Embryonic facial prominence (tissue), 1 donor: ENCODE results near the gene ENTPD7.
"Not testable (repeated sequence)": the region's sequence is repeated elsewhere in the genome, so short reads cannot be mapped to it uniquely, and the experiment has no call there.

Experiments used
- DNase-seq: peaks from one replicate; pipeline ENCODE4 v3.0.0-alpha.2; 2016; ENCODE audit errors: extremely low spot score

Gene ENTPD7

GRCh38 chr10:99689461-99689860, 30.2 kb downstream of the ENTPD7 start:
- DNase-seq: no peak

DNA sequence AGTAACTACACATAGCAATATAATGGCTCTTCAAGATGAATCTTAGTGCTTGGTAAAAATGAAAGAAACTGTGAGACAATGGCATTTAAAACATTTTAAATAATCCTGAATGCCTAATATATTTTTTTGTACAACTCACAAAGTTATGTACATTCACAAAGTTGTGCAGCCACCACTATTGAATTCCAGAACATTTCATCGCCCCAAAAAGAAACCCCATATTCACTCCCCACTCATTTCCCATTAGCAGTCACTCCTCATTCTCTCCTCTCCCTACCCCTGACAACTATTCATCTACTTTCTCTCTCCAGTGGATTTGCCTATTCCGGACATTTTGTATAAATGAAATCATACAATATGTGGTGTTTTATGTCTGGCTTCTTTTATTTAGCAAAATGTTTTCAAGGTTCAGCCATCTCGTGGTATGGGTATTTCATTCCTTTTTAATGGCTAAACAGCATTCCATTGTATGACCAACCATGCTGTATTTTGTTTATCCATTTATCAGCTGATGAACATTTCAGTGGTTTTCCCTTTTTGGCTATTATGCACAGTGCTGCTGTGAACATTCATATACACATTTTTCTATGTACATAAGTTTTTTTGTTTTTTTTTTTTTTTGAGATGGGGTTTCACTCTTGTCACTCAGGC, 34.7 kb downstream of the ENTPD7 start:
- no peak for DNase-seq

DNA sequence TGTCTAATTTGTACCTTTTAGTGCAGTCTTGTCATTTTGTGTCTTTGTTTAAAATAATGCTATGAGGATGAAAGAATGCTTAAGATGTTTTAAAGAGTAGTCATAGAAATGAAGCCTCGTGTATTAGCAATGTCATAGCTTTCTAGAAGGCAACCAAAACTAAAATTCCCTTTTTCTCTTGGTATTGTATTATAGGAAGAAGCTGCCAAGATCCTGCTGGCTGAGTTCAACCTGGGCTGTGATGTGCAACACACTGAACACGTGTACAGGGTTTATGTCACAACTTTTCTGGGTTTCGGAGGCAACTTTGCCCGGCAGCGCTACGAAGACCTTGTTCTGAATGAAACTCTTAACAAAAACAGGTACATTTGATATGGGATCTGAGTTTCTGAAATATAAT, 36.5 kb downstream of the ENTPD7 start:
- no peak for DNase-seq

DNA sequence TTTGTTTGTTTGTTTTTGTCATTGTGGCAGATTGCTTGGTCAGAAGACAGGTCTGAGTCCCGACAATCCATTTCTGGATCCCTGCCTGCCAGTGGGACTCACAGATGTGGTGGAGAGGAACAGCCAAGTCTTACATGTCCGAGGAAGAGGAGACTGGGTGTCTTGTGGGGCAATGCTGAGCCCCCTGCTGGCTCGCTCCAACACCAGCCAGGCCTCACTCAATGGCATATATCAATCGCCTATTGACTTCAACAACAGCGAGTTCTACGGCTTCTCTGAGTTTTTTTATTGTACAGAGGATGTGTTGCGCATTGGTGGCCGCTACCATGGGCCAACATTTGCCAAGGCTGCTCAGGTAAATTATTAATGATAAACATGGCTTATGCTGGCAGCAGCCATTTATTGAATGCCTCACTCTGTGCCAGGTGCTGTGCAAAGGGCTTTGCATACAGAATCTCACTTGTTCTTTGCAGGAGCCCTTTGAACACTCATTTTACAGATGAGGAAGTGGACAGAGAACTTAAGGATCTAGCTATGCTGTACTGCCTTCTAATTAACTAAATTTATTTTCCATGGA, 39.3 kb downstream of the ENTPD7 start:
- no peak for DNase-seq

GRCh38 chr10:99700649-99701048, 41.3 kb downstream of the ENTPD7 start:
- DNase-seq: no peak

DNA sequence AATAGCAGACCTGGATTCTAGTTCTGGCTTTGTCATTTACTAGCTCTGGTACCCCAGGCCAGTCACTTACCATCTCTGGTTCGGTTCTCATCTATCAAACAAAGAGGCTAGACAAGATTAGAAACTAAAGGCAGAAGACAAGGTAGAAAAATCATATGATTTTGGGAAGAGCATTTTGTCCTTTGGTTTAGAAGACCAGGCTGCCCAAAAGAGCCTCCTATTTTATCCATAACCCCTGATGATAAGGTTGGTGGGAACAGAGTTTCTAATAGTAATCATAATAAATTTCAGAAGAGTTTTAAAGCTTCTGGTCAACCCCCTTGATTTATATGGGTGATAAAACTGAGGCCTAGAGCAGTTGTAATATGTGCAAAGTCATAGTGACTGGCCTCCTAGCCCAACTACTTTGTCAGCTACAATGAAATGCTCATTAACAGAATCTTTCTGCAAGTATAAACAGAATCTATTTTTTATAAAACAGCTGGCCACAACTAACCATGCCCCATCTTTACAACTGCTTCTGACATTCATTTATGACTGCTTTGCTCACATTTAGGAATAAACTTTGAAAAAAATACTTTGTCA, 49.2 kb downstream of the ENTPD7 start:
- no peak for DNase-seq

- no peak for DNase-seq
These were observed 50.3 kb downstream of the ENTPD7 start for GRCh38 chr10:99709480-99710229.

DNA sequence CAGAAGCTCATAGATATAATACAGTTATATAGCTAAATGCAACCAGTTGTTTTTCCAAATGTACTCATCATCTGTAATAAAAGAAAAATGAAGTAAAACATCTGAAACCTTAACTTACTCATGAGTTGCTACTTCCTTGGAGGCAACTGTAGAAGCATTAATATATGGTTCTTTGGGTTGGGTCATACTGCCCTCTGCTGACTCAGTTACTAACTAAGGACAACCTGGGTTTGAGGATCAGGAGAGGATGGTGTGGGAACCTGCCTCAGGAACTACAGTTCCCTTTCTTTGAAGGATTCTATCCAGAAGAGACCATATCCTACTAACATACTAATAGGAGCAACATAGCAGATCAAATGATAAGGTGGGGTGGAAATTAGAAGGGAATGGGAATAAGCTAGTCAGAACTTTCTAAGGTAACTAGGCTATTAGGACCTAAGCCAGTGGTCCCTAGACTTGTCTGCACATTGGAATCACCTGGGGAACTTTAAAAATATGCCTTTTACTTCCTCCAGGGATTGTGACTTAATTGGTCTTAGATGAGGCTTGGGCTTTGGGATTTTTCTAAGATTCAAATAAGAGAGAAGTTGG, 51.9 kb downstream of the ENTPD7 start:
- DNase-seq: no peak

DNA sequence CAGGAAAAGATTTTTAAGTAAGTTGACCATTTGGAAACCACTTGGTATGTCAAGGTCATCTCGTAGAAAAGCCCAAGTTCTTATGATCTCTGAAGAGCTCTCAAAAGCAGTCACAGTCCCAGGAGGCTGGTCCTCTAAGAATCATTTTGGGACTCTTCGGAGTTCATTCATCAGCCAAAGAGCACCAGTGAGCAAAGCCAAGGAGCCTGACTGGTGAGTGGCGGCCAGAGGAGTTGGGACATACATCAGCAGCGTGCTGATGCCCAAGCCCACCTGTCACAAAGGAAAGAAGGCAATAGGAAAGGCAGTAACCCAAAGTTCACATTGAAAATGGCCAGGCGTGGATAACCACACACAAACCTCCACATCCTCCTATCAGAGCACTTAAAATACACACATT, 55.1 kb downstream of the ENTPD7 start:
- no peak for DNase-seq

GRCh38 chr10:99720387-99720786, 61.1 kb downstream of the ENTPD7 start:
- DNase-seq: no peak

DNA sequence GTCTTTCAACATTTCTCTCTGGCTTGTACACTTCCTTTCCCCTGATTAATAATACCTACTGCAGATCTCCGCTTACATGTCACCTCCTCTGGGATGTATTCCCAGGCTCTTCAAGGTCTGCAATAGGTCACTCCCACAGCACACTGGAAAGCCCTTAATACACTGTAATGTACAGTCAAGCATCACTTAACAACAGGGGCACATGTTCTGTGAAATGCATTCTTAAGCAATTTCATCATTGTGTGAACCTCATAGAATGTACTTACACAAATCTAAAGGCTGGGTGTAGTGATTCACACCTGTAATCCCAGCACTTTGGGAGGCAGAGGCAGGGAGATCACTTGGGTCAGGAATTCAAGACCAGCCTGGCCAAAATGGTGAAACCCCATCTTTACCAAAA, 70.7 kb downstream of the ENTPD7 start:
- DNase-seq: no peak

- DNase-seq: no peak
These were observed 72.2 kb downstream of the ENTPD7 start for GRCh38 chr10:99731306-99732032.

DNA sequence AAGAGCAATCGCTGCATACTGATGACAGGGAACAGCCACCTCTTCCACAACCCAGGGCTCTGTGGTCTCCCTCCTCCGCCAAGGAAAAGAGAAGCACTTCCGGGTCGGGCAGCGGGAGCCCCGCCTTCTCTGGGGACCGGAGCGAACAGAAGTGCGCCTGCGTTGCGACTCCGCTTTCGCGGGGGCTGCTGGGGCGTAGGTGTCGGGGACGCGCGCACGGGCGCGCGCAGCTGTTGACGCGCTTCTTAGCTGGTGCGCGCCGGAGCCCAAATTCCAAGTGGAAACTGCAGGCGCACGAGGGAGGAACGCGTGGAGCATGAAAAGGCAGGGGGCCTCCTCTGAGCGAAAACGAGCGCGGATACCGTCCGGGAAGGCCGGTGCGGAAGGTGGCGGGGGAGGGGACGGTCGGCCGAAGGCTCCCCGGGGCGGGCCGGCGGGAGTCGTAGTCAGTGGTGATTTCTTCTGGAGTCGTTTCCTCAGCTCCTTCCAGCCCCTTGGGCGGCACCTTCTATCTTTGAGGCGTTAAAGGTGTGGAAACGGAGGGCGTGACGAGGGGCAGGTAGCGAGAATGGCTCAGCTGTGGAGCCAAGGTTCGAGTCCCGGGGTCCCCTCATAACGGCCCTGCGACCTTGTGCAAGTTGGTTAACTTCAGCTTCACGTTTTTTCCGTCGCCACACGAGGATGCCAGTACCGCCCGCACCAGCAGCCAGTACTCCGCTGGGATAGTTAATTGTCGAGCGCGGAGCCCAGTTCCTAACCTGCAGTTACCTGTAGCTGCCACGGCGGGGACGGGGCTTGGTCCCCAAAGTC, 72.9 kb downstream of the ENTPD7 start, which contains the start of the genes COX15 and CUTC:
COX15 (minus strand) TSS at position 95 of the 810 bp plus-strand sequence; CDS start at position 17, 78 bp downstream.
CUTC (plus strand) TSS at position 202 of the 810 bp plus-strand sequence; CDS start at position 317, 115 bp downstream.
- DNase-seq: peak; percentile 96

DNA sequence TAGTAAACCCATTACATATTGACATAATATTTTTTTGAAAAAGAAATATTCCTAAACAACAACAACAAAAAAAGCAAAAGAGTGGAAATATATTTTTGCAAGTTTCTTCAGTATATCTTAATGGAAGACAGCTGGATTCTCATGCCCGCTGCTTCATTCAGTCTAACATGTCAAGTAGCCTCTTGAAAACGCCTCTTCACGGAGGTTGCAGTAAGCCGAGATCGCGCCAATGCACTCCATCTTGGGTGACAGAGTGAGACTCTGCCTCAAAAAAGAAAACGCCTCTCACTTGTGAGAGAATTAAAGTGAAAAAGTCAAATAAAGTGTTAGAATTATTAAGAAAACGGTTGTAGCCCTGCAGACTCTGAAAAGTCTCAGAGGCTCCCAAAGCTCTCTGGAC, 74.1 kb downstream of the ENTPD7 start:
- no peak for DNase-seq

DNA sequence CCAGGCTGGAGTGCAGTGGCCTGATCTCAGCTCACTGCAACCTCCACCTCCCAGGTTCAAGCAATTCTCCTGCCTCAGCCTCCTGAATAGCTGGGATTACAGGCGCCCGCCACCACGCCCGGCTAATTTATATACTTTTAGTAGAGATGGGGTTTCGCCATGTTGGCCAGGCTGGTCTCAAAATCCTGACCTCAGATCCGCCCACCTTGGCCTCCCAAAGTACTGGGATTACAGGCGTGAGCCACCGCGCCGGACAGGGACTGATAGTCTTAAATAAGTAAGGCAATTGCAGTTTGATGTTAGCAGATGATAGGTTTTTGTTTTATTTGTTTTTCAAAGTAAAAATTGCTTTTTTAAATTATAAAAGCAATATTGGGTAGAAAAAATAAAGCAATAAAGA, 74.8 kb downstream of the ENTPD7 start:
- DNase-seq: not testable (repeated sequence)

GRCh38 chr10:99740260-99740659, 81.0 kb downstream of the ENTPD7 start:
- no peak for DNase-seq

DNA sequence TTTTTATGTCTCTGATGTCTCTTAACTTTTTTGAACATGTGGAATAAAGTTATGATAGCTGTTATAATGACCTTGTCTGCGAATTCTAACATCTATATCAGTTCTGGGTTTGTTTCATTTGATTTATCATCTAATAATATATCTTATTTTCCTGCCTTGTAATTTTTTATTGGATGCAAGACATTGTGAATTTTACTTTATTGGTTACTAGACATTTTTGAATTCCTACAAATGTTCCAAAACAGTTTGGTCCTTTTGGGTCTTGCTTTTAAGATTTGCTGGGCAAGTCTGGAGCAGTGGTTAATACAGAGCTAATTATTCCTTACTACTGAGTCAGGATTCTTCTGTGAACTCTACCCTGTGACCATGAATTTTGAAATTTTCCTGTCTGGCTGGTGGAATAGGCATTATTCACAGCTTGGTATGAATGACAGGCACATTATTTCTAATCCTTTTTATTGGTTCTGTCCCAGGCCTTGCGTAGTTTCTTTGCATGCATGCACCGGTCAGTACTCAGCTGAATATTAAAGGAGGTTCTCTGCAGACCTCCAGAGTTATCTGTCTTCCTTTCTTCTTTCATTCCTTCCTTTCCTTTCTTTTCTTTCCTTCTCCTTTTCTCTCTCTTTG, 81.7 kb downstream of the ENTPD7 start:
- no peak for DNase-seq

DNA sequence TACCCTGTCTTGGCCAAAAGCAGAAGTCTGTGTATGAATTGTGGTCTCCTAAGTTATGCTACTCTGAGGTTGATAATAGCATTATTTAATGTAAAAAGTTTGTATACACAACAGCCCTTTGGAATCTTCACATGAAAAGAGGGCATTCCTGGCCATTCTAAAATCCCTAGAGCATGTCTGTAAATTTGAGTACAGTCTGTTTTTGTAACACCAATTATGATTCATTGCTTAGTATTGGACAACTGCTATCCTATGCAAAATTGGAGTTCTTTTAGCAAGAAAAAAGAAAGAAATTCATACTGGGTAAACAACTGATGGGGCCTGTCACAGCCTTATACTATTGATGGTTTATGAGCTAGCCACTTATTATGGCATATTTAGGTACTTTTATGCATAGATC, 82.9 kb downstream of the ENTPD7 start:
- DNase-seq: no peak

- DNase-seq: no peak
These were observed 83.4 kb downstream of the ENTPD7 start for GRCh38 chr10:99742701-99743100.

- DNase-seq: no peak
These were observed 84.5 kb downstream of the ENTPD7 start for GRCh38 chr10:99743841-99744240.
